Ovary (tissue), 3 donors: Measurements from ENCODE around the gene NEK4.

Source experiments
- POLR2A ChIP-seq: fragments of 450-650 bp; IDR thresholded peaks from one replicate; pipeline ENCODE4 v1.6.1; 2017; ENCODE audit warnings: antibody characterized with exemption, mild to moderate bottlenecking, moderate library complexity
- TF ChIP-seq, protein P1 (sequence below), 3 donors: fragments of 450-650 bp in 2 of 3; fragments of 200-600 bp in 1 of 3; IDR thresholded peaks; one replicate each; pipeline versions ENCODE4 v1.5.1 to v1.8.0; 2016 to 2022; ENCODE audit warnings: antibody characterized with exemption in 3 of 3, mild to moderate bottlenecking in 1 of 3
- donor health status: DM: no; HTN: no; CAD: no.

DNA sequence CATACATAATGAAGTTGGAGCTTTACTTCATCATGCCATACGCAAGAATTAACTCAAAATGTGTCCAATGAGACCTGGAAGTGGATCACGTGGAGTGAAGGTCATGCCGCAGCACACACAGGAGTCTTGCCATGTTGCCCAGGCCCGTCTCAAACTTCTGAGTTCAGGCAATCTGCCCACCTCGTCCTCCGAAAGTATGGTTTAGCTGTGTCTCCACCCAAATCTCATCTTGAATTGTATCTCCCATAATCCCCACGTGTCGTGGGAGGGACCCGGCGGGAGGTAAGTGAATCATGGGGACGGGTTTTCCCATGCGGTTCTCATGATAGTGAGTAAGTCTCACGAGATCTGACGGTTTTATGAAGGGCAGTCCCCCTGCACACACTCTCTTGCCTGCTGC, 39.1 kb downstream of the NEK4 start:
- no peak for TF ChIP-seq POLR2A
- TF ChIP-seq, protein P1, sequence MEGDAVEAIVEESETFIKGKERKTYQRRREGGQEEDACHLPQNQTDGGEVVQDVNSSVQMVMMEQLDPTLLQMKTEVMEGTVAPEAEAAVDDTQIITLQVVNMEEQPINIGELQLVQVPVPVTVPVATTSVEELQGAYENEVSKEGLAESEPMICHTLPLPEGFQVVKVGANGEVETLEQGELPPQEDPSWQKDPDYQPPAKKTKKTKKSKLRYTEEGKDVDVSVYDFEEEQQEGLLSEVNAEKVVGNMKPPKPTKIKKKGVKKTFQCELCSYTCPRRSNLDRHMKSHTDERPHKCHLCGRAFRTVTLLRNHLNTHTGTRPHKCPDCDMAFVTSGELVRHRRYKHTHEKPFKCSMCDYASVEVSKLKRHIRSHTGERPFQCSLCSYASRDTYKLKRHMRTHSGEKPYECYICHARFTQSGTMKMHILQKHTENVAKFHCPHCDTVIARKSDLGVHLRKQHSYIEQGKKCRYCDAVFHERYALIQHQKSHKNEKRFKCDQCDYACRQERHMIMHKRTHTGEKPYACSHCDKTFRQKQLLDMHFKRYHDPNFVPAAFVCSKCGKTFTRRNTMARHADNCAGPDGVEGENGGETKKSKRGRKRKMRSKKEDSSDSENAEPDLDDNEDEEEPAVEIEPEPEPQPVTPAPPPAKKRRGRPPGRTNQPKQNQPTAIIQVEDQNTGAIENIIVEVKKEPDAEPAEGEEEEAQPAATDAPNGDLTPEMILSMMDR (IDR thresholded peaks at IDR 0.05): no peak
